Liver (tissue), 9 donors: ENCODE results near the gene SCGB3A2. TPM values are rescaled to one million over a fixed set of nuclear protein-coding genes. Genes with fewer than 3 reads are reported as not detected.

Source experiments
- DNase-seq: peaks from one replicate; pipeline ENCODE4 v3.0.0-alpha.2; 2017; ENCODE audit warnings: low spot score
- H3K27ac ChIP-seq, 2 donors: one replicate each; pipeline ENCODE4 v1.7.0; 2013; ENCODE audit warnings: inconsistent platforms in 2 of 2, low read length in 2 of 2, control low read depth in 1 of 2, low read depth in 1 of 2, mild to moderate bottlenecking in 1 of 2
- H3K27me3 ChIP-seq, 4 donors: one replicate each; pipeline versions ENCODE4 v1.6.1 to v1.7.0; 2013; ENCODE audit warnings: low read length in 3 of 4, inconsistent platforms in 1 of 4, mild to moderate bottlenecking in 1 of 4, moderate library complexity in 1 of 4; ENCODE audit not compliant: control insufficient read depth in 4 of 4, insufficient read depth in 4 of 4
- H3K36me3 ChIP-seq, 4 donors: one replicate each; pipeline versions ENCODE4 v1.6.1 to v1.7.0; 2013; ENCODE audit warnings: low read length in 3 of 4, mild to moderate bottlenecking in 3 of 4, low read depth in 1 of 4, moderate library complexity in 1 of 4; ENCODE audit not compliant: control insufficient read depth in 4 of 4, insufficient read depth in 3 of 4
- H3K4me1 ChIP-seq, 4 donors: one replicate each; pipeline versions ENCODE4 v1.6.1 to v1.7.0; 2013; ENCODE audit warnings: low read length in 3 of 4, mild to moderate bottlenecking in 3 of 4, moderate library complexity in 1 of 4; ENCODE audit not compliant: control insufficient read depth in 4 of 4, insufficient read depth in 4 of 4
- H3K4me3 ChIP-seq, 3 donors: one replicate each; pipeline versions ENCODE4 v1.6.1 to v1.7.0; 2013; ENCODE audit warnings: low read length in 3 of 3, control low read depth in 1 of 3, low read depth in 1 of 3, mild to moderate bottlenecking in 1 of 3
- H3K9ac ChIP-seq, 2 donors: one replicate each; pipeline ENCODE4 v1.7.0; 2013; ENCODE audit warnings: low read length in 2 of 2, mild to moderate bottlenecking in 2 of 2, moderate library complexity in 2 of 2, control low read depth in 1 of 2, low read depth in 1 of 2
- H3K9me3 ChIP-seq, 4 donors: one replicate each; pipeline versions ENCODE4 v1.6.1 to v1.7.0; 2013; ENCODE audit warnings: low read length in 3 of 4; ENCODE audit not compliant: control insufficient read depth in 4 of 4
- EGR1 ChIP-seq, 2 donors: IDR thresholded peaks; 2 replicates each; pipeline ENCODE4 v1.6.1; 2016 to 2018; ENCODE audit warnings: antibody characterized with exemption in 2 of 2, low read depth in 2 of 2
- FOXA1 ChIP-seq: IDR thresholded peaks from 2 replicates; pipeline ENCODE4 v1.6.1; 2016; ENCODE audit warnings: antibody characterized with exemption
- FOXA2 ChIP-seq: IDR thresholded peaks from 2 replicates; pipeline ENCODE4 v1.6.1; 2016; ENCODE audit warnings: antibody characterized with exemption
- GABPA ChIP-seq, 2 donors: IDR thresholded peaks in 1 of 2; conservative IDR thresholded peaks in 1 of 2; 2 replicates each; pipeline ENCODE4 v1.6.1; 2016; ENCODE audit warnings: antibody characterized with exemption in 2 of 2, mild to moderate bottlenecking in 1 of 2, moderate library complexity in 1 of 2
- HNF4A ChIP-seq, 2 donors: conservative IDR thresholded peaks; 2 replicates each; pipeline ENCODE4 v1.6.1; 2016; ENCODE audit warnings: antibody characterized with exemption in 2 of 2, mild to moderate bottlenecking in 2 of 2
- HNF4G ChIP-seq: IDR thresholded peaks from 2 replicates; pipeline ENCODE4 v1.6.1; 2016; ENCODE audit warnings: antibody characterized with exemption
- JUND ChIP-seq, 2 donors: IDR thresholded peaks; 2 replicates each; pipeline ENCODE4 v1.6.1; 2016; ENCODE audit warnings: antibody characterized with exemption in 2 of 2
- NR2F2 ChIP-seq: IDR thresholded peaks from 2 replicates; pipeline ENCODE4 v1.6.1; 2016; ENCODE audit warnings: antibody characterized with exemption
- RAD21 ChIP-seq, 2 donors: IDR thresholded peaks; 2 replicates each; pipeline ENCODE4 v1.6.1; 2016; ENCODE audit warnings: antibody characterized with exemption in 2 of 2, mild to moderate bottlenecking in 2 of 2
- RXRA ChIP-seq, 2 donors: IDR thresholded peaks; 2 replicates each; pipeline ENCODE4 v1.6.1; 2017 to 2018; ENCODE audit warnings: antibody characterized with exemption in 2 of 2, mild to moderate bottlenecking in 1 of 2
- SP1 ChIP-seq: IDR thresholded peaks from 2 replicates; pipeline ENCODE4 v1.6.1; 2018; ENCODE audit warnings: antibody characterized with exemption, mild to moderate bottlenecking
- TAF1 ChIP-seq: conservative IDR thresholded peaks from 2 replicates; pipeline ENCODE4 v1.6.1; 2016; ENCODE audit warnings: antibody characterized with exemption, mild to moderate bottlenecking
- YY1 ChIP-seq: IDR thresholded peaks from 2 replicates; pipeline ENCODE4 v1.6.1; 2016; ENCODE audit warnings: antibody characterized with exemption, mild to moderate bottlenecking
- WGBS: extraction: QIAGEN DNeasy Blood & Tissue Kit; methylation state at CpG from one replicate; pipeline ENCODE4 v1.1.7; 2013; 5-methylcytosine and 5-hydroxymethylcytosine counted together
- polyA plus RNA-seq, 2 donors: library from polyadenylated mRNA; stranded (reverse) in 1 of 2; unstranded in 1 of 2; fragments of 200-250 nt in 1 of 2; fragments of >200 nt in 1 of 2; fragmentation: Nextera tagmentation in 1 of 2; extraction: Ambion mirVana in 1 of 2; gene quantifications; one replicate each; pipeline versions ENCODE4 v1.2.1 to v1.2.3, GENCODE V29; 2013 to 2015
- total RNA-seq, 2 donors: library from RNA; depleted of rRNA; stranded (reverse); fragments of >200 nt; gene quantifications; one replicate each; pipeline ENCODE4 v1.2.3, GENCODE V29; 2014
- TF ChIP-seq, protein P1 (sequence below): IDR thresholded peaks from 2 replicates; pipeline ENCODE4 v1.6.1; 2016; ENCODE audit warnings: antibody characterized with exemption
- TF ChIP-seq, protein P2 (sequence below): IDR thresholded peaks from 2 replicates; pipeline ENCODE4 v1.6.1; 2016; ENCODE audit warnings: antibody characterized with exemption
- TF ChIP-seq, protein P3 (sequence below): IDR thresholded peaks from 2 replicates; pipeline ENCODE4 v1.6.1; 2016; ENCODE audit warnings: antibody characterized with exemption, mild to moderate bottlenecking
- TF ChIP-seq, protein P4 (sequence below): IDR thresholded peaks from 2 replicates; pipeline ENCODE4 v1.6.1; 2016; ENCODE audit warnings: antibody characterized with exemption
- TF ChIP-seq, protein P5 (sequence below): fragments of 150-350 bp; IDR thresholded peaks from 2 replicates; pipeline ENCODE4 v1.5.1; 2017; ENCODE audit warnings: improper control_type of control experiment, low read depth, low read length; ENCODE audit not compliant: missing input control
- donor health status: healthy.
- donor health status: healthy.
- donor health status: healthy.
- donor health status: healthy.
- donor health status: healthy.

Gene SCGB3A2
- total and polyA plus RNA-seq, 4 donors: not detected

DNA sequence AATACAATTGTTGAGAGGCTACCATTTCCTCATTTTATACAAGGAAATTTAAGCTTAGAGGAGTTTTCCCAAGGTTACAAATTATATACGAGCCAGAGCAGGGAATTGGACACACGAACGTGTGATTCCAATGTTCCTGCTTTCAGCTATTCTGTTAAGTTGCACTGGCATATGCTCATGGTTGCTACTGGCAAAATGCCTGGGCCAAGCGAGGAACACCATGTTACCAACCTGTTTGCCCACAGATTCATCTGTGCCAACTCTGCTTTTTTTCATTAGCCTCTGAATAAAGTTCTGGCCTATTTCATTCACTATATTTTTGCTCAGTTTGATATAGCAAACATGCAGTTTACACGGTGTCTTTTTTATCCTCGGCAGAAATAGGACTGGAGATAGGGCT, 32.9 kb downstream of the SCGB3A2 start:
- no peak for DNase-seq
- H3K27ac ChIP-seq: no peak overlapping the region
- 33% methylated on average over 6 of the region's 6 CpGs for WGBS

DNA sequence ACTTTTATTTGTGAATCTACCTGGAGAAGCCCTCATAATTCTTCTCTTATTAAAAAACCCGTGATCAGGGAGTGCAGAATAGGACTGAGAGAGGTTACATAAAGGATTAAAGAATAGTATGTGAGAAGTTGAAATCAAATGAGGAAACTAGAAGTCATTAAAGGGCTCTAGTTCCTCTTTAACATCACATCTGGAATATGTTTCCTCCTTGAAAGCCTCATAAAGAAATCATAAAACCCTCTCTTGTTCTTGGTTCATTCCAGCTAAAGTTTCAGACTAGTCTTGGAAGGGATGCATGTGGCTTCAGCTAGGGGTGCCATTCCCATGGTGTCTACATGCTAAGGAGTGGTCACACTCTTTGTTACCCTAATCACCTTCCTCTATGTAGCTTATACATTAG, 33.5 kb downstream of the SCGB3A2 start:
- Histone ChIP-seq H3K27ac (no peak overlapping the region), H3K36me3 (no peaks in the 10 kb centered on the region), H3K4me3 (no peak overlapping the region), H3K9me3 (no peaks in the 10 kb centered on the region), H3K4me1 (peaks cover 0 to 8% (median 0%) of the 10 kb centered on the region in 4 donors), H3K9ac (no peak overlapping the region), H3K27me3 (no peaks in the 10 kb centered on the region)
- WGBS: 56% methylated on average over 1 of the region's 1 CpG
- DNase-seq: no peak
- TF ChIP-seq FOXA2: no peak
- TF ChIP-seq, protein P1, sequence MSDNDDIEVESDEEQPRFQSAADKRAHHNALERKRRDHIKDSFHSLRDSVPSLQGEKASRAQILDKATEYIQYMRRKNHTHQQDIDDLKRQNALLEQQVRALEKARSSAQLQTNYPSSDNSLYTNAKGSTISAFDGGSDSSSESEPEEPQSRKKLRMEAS: no peak
- TF ChIP-seq RAD21 (IDR thresholded peaks at IDR 0.05): no peak
- TF ChIP-seq, protein P2, sequence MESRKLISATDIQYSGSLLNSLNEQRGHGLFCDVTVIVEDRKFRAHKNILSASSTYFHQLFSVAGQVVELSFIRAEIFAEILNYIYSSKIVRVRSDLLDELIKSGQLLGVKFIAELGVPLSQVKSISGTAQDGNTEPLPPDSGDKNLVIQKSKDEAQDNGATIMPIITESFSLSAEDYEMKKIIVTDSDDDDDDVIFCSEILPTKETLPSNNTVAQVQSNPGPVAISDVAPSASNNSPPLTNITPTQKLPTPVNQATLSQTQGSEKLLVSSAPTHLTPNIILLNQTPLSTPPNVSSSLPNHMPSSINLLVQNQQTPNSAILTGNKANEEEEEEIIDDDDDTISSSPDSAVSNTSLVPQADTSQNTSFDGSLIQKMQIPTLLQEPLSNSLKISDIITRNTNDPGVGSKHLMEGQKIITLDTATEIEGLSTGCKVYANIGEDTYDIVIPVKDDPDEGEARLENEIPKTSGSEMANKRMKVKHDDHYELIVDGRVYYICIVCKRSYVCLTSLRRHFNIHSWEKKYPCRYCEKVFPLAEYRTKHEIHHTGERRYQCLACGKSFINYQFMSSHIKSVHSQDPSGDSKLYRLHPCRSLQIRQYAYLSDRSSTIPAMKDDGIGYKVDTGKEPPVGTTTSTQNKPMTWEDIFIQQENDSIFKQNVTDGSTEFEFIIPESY: no peak
- no peak for TF ChIP-seq SP1
- TF ChIP-seq EGR1 (IDR thresholded peaks at IDR 0.05; ENCODE audit: low read depth in 2 of 2): no peak
- TF ChIP-seq FOXA1: no peak
- TF ChIP-seq, protein P3, sequence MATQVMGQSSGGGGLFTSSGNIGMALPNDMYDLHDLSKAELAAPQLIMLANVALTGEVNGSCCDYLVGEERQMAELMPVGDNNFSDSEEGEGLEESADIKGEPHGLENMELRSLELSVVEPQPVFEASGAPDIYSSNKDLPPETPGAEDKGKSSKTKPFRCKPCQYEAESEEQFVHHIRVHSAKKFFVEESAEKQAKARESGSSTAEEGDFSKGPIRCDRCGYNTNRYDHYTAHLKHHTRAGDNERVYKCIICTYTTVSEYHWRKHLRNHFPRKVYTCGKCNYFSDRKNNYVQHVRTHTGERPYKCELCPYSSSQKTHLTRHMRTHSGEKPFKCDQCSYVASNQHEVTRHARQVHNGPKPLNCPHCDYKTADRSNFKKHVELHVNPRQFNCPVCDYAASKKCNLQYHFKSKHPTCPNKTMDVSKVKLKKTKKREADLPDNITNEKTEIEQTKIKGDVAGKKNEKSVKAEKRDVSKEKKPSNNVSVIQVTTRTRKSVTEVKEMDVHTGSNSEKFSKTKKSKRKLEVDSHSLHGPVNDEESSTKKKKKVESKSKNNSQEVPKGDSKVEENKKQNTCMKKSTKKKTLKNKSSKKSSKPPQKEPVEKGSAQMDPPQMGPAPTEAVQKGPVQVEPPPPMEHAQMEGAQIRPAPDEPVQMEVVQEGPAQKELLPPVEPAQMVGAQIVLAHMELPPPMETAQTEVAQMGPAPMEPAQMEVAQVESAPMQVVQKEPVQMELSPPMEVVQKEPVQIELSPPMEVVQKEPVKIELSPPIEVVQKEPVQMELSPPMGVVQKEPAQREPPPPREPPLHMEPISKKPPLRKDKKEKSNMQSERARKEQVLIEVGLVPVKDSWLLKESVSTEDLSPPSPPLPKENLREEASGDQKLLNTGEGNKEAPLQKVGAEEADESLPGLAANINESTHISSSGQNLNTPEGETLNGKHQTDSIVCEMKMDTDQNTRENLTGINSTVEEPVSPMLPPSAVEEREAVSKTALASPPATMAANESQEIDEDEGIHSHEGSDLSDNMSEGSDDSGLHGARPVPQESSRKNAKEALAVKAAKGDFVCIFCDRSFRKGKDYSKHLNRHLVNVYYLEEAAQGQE: no peak
- TF ChIP-seq JUND (IDR thresholded peaks at IDR 0.05): no peak
- no peak for TF ChIP-seq HNF4G
- no peak for TF ChIP-seq GABPA (IDR thresholded peaks at IDR 0.05 in 1 of 2, conservative IDR thresholded peaks at IDR 0.05 in 1 of 2)
- no peak for TF ChIP-seq NR2F2
- TF ChIP-seq YY1: no peak
- TF ChIP-seq TAF1: no peak
- TF ChIP-seq, protein P4, sequence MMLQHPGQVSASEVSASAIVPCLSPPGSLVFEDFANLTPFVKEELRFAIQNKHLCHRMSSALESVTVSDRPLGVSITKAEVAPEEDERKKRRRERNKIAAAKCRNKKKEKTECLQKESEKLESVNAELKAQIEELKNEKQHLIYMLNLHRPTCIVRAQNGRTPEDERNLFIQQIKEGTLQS: no peak

More for the DNA sequence above, 32.9 kb downstream of the SCGB3A2 start:
- Histone ChIP-seq H3K9ac (no peak overlapping the region), H3K27me3 (no peaks in the 10 kb centered on the region), H3K4me3 (no peak overlapping the region), H3K36me3 (no peaks in the 10 kb centered on the region), H3K4me1 (peaks cover 0 to 8% (median 0%) of the 10 kb centered on the region in 4 donors), H3K9me3 (no peaks in the 10 kb centered on the region)
- TF ChIP-seq, protein P3: peak; percentile 27
- TF ChIP-seq, protein P5, sequence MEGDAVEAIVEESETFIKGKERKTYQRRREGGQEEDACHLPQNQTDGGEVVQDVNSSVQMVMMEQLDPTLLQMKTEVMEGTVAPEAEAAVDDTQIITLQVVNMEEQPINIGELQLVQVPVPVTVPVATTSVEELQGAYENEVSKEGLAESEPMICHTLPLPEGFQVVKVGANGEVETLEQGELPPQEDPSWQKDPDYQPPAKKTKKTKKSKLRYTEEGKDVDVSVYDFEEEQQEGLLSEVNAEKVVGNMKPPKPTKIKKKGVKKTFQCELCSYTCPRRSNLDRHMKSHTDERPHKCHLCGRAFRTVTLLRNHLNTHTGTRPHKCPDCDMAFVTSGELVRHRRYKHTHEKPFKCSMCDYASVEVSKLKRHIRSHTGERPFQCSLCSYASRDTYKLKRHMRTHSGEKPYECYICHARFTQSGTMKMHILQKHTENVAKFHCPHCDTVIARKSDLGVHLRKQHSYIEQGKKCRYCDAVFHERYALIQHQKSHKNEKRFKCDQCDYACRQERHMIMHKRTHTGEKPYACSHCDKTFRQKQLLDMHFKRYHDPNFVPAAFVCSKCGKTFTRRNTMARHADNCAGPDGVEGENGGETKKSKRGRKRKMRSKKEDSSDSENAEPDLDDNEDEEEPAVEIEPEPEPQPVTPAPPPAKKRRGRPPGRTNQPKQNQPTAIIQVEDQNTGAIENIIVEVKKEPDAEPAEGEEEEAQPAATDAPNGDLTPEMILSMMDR: no peak
- TF ChIP-seq HNF4A (conservative IDR thresholded peaks at IDR 0.05): peak in 1 of 2 donors; percentile 32
- TF ChIP-seq YY1: peak; percentile 84
- TF ChIP-seq TAF1: no peak
- TF ChIP-seq FOXA2: peak; percentile 11
- TF ChIP-seq SP1: peak; percentile 36
- no peak for TF ChIP-seq NR2F2
- TF ChIP-seq, protein P1: peak; percentile 64
- TF ChIP-seq RXRA (IDR thresholded peaks at IDR 0.05): peak in 1 of 2 donors; percentile 26
